Measurements from ENCODE around the gene FNDC3A. TPM values are rescaled to one million over a fixed set of nuclear protein-coding genes. Genes with fewer than 3 reads are reported as not detected.
"Not testable (repeated sequence)": the region's sequence is repeated elsewhere in the genome, so short reads cannot be mapped to it uniquely, and the experiment has no call there.

FNDC3A gene
- total RNA-seq, 1 experiment from 2014 or later = 48.6 TPM

- DNase-seq (ENCODE audit: low read depth) = no peak
These were observed 54.5 kb downstream of the FNDC3A start for GRCh38 chr13:49030213-49030612.

- DNase-seq (ENCODE audit: low read depth) = no peak
These were observed 65.2 kb downstream of the FNDC3A start for GRCh38 chr13:49040872-49041271.

- DNase-seq (ENCODE audit: low read depth) = no peak
These were observed 66.8 kb downstream of the FNDC3A start for GRCh38 chr13:49042476-49042875.

- no peak for DNase-seq (ENCODE audit: low read depth)
These were observed 68.3 kb downstream of the FNDC3A start for GRCh38 chr13:49044008-49044407.

GRCh38 chr13:49044836-49045235, 69.1 kb downstream of the FNDC3A start:
- DNase-seq (ENCODE audit: low read depth) = no peak

- peak; percentile 51 for DNase-seq (ENCODE audit: low read depth)
These were observed 70.3 kb downstream of the FNDC3A start for GRCh38 chr13:49046002-49046401.

- no peak for DNase-seq (ENCODE audit: low read depth)
These were observed 70.8 kb downstream of the FNDC3A start for GRCh38 chr13:49046519-49046918.

- DNase-seq (ENCODE audit: low read depth) = peak; percentile 5
These were observed 77.1 kb downstream of the FNDC3A start for GRCh38 chr13:49052813-49053212.

GRCh38 chr13:49053215-49053614, 77.5 kb downstream of the FNDC3A start:
- DNase-seq (ENCODE audit: low read depth) = peak; percentile 4

GRCh38 chr13:49053906-49054305, 78.2 kb downstream of the FNDC3A start:
- DNase-seq (ENCODE audit: low read depth) = no peak

- DNase-seq (ENCODE audit: low read depth) = no peak
These were observed 79.3 kb downstream of the FNDC3A start for GRCh38 chr13:49055021-49055420.

GRCh38 chr13:49057176-49057575, 81.5 kb downstream of the FNDC3A start:
- no peak for DNase-seq (ENCODE audit: low read depth)

- DNase-seq (ENCODE audit: low read depth) = no peak
These were observed 83.0 kb downstream of the FNDC3A start for GRCh38 chr13:49058761-49059160.

GRCh38 chr13:49060678-49061387, 85.1 kb downstream of the FNDC3A start:
- peak; percentile 14 for DNase-seq (ENCODE audit: low read depth)

GRCh38 chr13:49061388-49061752, 85.7 kb downstream of the FNDC3A start:
- DNase-seq (ENCODE audit: low read depth) = not testable (repeated sequence)

- peak; percentile 51 for DNase-seq (ENCODE audit: low read depth)
These were observed 86.7 kb downstream of the FNDC3A start for GRCh38 chr13:49062297-49062896.

- DNase-seq (ENCODE audit: low read depth) = no peak
These were observed 87.3 kb downstream of the FNDC3A start for GRCh38 chr13:49063011-49063410.

- DNase-seq (ENCODE audit: low read depth) = peak; percentile 57
These were observed 87.8 kb downstream of the FNDC3A start for GRCh38 chr13:49063497-49063896.

- DNase-seq (ENCODE audit: low read depth) = no peak
These were observed 88.8 kb downstream of the FNDC3A start for GRCh38 chr13:49064476-49064875.

GRCh38 chr13:49066856-49067255, 91.1 kb downstream of the FNDC3A start:
- DNase-seq (ENCODE audit: low read depth) = no peak

GRCh38 chr13:49068498-49068897, 92.8 kb downstream of the FNDC3A start:
- DNase-seq (ENCODE audit: low read depth) = not testable (repeated sequence)

GRCh38 chr13:49070021-49070420, 94.3 kb downstream of the FNDC3A start:
- DNase-seq (ENCODE audit: low read depth) = not testable (repeated sequence)

GRCh38 chr13:49071341-49071937, 95.7 kb downstream of the FNDC3A start:
- DNase-seq (ENCODE audit: low read depth) = peak; percentile 8

Measured in M059J (cell line).